ENCODE results near the gene APEH. TPM values are rescaled to one million over a fixed set of nuclear protein-coding genes. Genes with fewer than 3 reads are reported as not detected.

APEH gene
- total RNA-seq, 6 donors from 2014 or later = 54.7 to 104 (median 92.8) TPM

DNA sequence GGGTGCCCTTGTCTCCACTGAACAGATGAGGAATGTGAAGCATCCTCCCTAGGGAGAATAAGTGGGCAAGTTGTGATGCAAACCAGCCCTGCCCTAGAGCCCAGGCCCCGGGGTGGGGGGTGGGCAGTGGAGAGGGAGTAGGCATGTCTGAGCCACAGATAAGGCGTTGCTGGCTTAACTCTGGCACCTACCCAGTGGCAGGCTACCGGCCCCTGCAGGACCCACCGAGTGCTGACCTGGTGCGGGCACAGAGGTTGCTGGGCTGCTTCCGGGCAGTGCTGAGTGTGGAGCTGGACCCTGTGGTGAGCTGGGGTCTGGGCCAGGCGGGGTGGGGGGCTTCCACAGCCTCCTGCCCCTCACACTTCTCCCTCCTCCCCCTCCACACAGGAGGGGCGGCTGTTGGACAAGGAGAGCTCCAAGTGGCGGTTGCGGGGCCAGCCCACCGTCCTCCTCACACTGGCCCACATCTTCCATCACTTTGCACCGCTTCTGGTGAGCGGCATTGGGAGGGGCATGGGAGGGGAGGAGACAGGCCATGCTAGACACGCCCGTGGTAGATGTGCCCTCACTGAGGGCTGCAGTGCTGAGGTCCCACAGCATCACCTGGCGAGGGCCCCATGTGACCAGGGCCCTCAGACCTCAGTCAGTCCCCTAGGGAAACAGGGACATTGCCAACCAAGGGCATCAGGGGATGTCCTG lies 25.3 kb downstream of the APEH start:
- H3K36me3 ChIP-seq = peaks cover 0 to 65% (median 46%) of the 10 kb centered on the region in 4 donors
- no peak overlapping the region for H3K4me3 ChIP-seq
- ATAC-seq (ENCODE audit: low FRiP score in 2 of 2) (no peak), DNase-seq (peak in 1 of 2 donors; percentile 61)
- no peaks in the 10 kb centered on the region for H3K27me3 ChIP-seq
- peaks cover 0 to 12% (median 3%) of the 10 kb centered on the region in 4 donors for H3K4me1 ChIP-seq
- H3K27ac ChIP-seq = peak overlapping the region in 1 of 4 donors; percentile 5
- 86 to 90% methylated on average over 9 to 12 of the region's 16 CpGs for WGBS, 2 donors
- TF ChIP-seq, protein P1, sequence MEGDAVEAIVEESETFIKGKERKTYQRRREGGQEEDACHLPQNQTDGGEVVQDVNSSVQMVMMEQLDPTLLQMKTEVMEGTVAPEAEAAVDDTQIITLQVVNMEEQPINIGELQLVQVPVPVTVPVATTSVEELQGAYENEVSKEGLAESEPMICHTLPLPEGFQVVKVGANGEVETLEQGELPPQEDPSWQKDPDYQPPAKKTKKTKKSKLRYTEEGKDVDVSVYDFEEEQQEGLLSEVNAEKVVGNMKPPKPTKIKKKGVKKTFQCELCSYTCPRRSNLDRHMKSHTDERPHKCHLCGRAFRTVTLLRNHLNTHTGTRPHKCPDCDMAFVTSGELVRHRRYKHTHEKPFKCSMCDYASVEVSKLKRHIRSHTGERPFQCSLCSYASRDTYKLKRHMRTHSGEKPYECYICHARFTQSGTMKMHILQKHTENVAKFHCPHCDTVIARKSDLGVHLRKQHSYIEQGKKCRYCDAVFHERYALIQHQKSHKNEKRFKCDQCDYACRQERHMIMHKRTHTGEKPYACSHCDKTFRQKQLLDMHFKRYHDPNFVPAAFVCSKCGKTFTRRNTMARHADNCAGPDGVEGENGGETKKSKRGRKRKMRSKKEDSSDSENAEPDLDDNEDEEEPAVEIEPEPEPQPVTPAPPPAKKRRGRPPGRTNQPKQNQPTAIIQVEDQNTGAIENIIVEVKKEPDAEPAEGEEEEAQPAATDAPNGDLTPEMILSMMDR (IDR thresholded peaks at IDR 0.05) = no peak
- no peaks in the 10 kb centered on the region for H3K9me3 ChIP-seq

DNA sequence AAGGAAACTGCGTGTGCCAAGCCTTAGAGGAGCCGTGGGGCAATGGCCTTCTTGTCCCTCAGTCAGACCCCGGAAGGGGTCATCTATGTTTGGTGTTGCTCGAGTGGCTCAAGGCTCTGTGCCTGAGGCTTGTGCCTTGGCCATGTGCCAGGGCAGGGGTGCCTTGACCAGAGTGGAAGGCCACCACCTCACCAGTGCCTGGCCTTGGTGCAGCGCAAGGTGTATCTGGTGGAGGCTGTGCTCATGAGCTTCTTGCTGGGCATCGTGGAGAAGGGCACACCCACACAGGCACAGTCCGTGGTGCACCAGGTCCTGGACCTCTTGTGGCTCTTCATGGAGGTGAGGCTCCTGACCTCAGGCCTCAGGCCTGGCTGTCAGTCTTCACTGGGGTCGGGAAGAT lies 25.9 kb downstream of the APEH start:
- no peak overlapping the region for H3K4me3 ChIP-seq
- ATAC-seq (ENCODE audit: low FRiP score in 2 of 2) = no peak
- 88 to 92% methylated on average over 2 to 7 of the region's 8 CpGs for WGBS, 2 donors
- H3K9me3 ChIP-seq = no peaks in the 10 kb centered on the region
- no peak for TF ChIP-seq EP300 (IDR thresholded peaks at IDR 0.05)
- no peak for TF ChIP-seq POLR2AphosphoS5 (IDR thresholded peaks at IDR 0.05)
- TF ChIP-seq, protein P1 (IDR thresholded peaks at IDR 0.05) = no peak
- no peak for TF ChIP-seq POLR2A (IDR thresholded peaks at IDR 0.05)
- no peaks in the 10 kb centered on the region for H3K27me3 ChIP-seq
- peak in 1 of 2 donors; percentile 25 for DNase-seq
- peaks cover 0 to 12% (median 3%) of the 10 kb centered on the region in 4 donors for H3K4me1 ChIP-seq
- H3K36me3 ChIP-seq = peaks cover 0 to 70% (median 51%) of the 10 kb centered on the region in 4 donors
- no peak overlapping the region for H3K27ac ChIP-seq

DNA sequence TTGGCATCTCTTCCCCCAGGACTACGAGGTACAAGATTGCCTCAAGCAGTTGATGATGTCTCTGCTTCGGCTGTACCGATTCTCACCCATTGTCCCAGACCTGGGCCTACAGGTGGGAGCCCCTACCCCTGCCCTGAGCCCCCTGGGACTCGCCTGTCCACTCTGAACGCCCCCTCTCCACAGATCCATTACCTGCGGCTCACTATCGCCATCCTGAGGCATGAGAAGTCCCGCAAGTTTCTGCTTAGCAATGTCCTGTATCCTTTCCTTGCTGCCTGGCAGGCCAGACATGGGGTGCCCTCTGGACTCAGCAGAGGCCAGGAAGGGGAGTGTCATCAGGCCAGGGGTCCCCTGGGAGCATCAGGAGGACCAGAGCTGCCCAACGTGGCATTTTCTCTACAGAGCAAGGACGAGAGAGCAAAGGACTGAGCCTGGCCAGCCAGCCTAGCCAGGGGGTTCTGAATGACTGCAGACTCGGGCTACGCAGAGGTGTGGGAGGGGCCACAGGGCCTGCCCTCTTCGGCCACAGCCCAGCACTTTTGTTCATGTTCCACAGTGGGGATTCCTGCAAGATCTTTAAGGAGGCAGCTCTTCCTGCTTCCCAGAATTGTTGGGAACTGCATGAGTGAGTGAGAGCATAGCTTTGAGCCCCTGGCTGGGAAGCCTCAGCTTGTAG lies 26.4 kb downstream of the APEH start:
- no peak overlapping the region for H3K4me3 ChIP-seq
- H3K27ac ChIP-seq = no peak overlapping the region
- TF ChIP-seq EP300 (IDR thresholded peaks at IDR 0.05) (no peak), POLR2A (IDR thresholded peaks at IDR 0.05) (no peak), POLR2AphosphoS5 (IDR thresholded peaks at IDR 0.05) (no peak)
- TF ChIP-seq, protein P1 (IDR thresholded peaks at IDR 0.05) = no peak
- WGBS, 2 donors = 88 to 93% methylated on average over 12 to 13 of the region's 13 CpGs
- DNase-seq (peak in 1 of 2 donors; percentile 35), ATAC-seq (ENCODE audit: low FRiP score in 2 of 2) (no peak)
- H3K36me3 ChIP-seq = peaks cover 2 to 76% (median 57%) of the 10 kb centered on the region in 4 donors
- H3K9me3 ChIP-seq = no peaks in the 10 kb centered on the region
- H3K4me1 ChIP-seq = peaks cover 0 to 12% (median 3%) of the 10 kb centered on the region in 4 donors
- no peaks in the 10 kb centered on the region for H3K27me3 ChIP-seq

DNA sequence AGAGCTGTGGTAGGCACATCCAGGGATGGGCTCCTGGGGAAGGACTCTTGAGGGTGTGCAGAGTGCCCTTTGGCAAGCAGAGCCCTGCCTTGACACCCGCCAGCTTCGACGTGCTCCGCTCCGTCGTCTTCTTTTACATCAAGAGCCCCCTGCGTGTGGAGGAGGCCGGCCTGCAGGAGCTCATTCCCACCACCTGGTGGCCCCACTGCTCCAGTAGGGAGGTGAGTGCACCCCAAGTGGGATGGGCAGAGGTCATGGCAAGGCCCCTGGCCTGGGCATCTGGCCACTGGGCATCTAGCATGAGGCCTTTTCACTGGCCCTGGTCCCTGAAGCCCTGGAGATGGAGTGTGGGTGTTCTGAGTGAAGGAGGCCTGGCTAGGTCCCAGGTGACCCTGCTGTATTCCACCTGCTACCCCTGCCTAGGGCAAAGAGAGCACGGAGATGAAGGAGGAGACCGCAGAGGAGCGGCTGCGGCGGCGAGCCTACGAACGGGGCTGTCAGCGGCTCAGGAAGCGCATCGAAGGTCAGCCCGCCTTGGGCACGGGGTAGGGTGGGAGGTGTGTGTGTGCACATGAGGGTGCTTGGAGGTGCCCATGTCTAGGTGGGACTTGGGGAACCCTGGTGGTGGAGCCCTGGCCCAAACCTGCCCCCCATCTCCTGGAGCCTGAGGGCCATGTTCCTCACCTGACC lies 27.4 kb downstream of the APEH start:
- no peak overlapping the region for H3K27ac ChIP-seq
- H3K36me3 ChIP-seq = peaks cover 2 to 85% (median 66%) of the 10 kb centered on the region in 4 donors
- no peaks in the 10 kb centered on the region for H3K27me3 ChIP-seq
- WGBS, 2 donors = 87 to 88% methylated on average over 21 of the region's 21 CpGs
- H3K4me3 ChIP-seq = no peak overlapping the region
- no peak for ATAC-seq (ENCODE audit: low FRiP score in 2 of 2)
- peak in 1 of 2 donors; percentile 69 for DNase-seq
- peaks cover 0 to 12% (median 3%) of the 10 kb centered on the region in 4 donors for H3K4me1 ChIP-seq
- H3K9me3 ChIP-seq = no peaks in the 10 kb centered on the region
- TF ChIP-seq, protein P1 (IDR thresholded peaks at IDR 0.05) = peak in 3 of 6 experiments; percentile 24 to 48 (median 25)
- TF ChIP-seq POLR2AphosphoS5 (IDR thresholded peaks at IDR 0.05) = no peak

Data from upper lobe of left lung (tissue), 6 donors.